NOMO-1 treated with dmso at 0.1 percent for 144 hours (cell line): ENCODE measurements around the gene ALOX5AP.

ENCODE experiments used
- DNase-seq: peaks from one replicate; lab custom pipeline; 2025; ENCODE audit not compliant: unreplicated experiment; lab: John Stamatoyannopoulos, UW

The ALOX5AP gene

GRCh38 chr13:30737511-30738337 is 2.4 kb downstream of the ALOX5AP start:
- DNase-seq = peak; percentile 78

GRCh38 chr13:30738526-30739236 is 3.3 kb downstream of the ALOX5AP start:
- DNase-seq = no peak

GRCh38 chr13:30739237-30739528 is 3.8 kb downstream of the ALOX5AP start:
- DNase-seq = no peak

- DNase-seq = peak; percentile 78
These were observed 4.7 kb downstream of the ALOX5AP start for GRCh38 chr13:30739761-30740642.

- no peak for DNase-seq
These were observed 7.6 kb downstream of the ALOX5AP start for GRCh38 chr13:30742901-30743300.

GRCh38 chr13:30743319-30744055 is 8.1 kb downstream of the ALOX5AP start:
- DNase-seq = peak; percentile 20

- DNase-seq = peak; percentile 95
These were observed 8.8 kb downstream of the ALOX5AP start for GRCh38 chr13:30744056-30744680.

- DNase-seq = no peak
These were observed 9.3 kb downstream of the ALOX5AP start for GRCh38 chr13:30744681-30745077.

- peak; percentile 42 for DNase-seq
These were observed 10.8 kb downstream of the ALOX5AP start for GRCh38 chr13:30745906-30746686.

- DNase-seq = no peak
These were observed 11.4 kb downstream of the ALOX5AP start for GRCh38 chr13:30746791-30747190.

GRCh38 chr13:30747845-30748244 is 12.5 kb downstream of the ALOX5AP start:
- DNase-seq = peak; percentile 53

GRCh38 chr13:30748717-30749116 is 13.4 kb downstream of the ALOX5AP start:
- DNase-seq = no peak

GRCh38 chr13:30750036-30750435 is 14.7 kb downstream of the ALOX5AP start:
- DNase-seq = no peak

GRCh38 chr13:30751183-30751933 is 16.0 kb downstream of the ALOX5AP start:
- no peak for DNase-seq

- no peak for DNase-seq
These were observed 17.0 kb downstream of the ALOX5AP start for GRCh38 chr13:30752201-30752797.

- DNase-seq = no peak
These were observed 17.8 kb downstream of the ALOX5AP start for GRCh38 chr13:30753030-30753616.

- DNase-seq = no peak
These were observed 20.3 kb downstream of the ALOX5AP start for GRCh38 chr13:30755678-30756077.
